ENCODE results near the gene CUL7. TPM values are rescaled to one million over a fixed set of nuclear protein-coding genes. Genes with fewer than 3 reads are reported as not detected.

Gene CUL7
- total and polyA plus RNA-seq, 10 of the 15 experiments (the other 5 are each of a cell fraction or from before 2014, with no cell fraction given): 0.66 to 18.4 (median 10.9) TPM

GRCh38 chr6:43037197-43037596 lies 16.5 kb downstream of the CUL7 start (continued):
- TF ChIP-seq, protein P1, sequence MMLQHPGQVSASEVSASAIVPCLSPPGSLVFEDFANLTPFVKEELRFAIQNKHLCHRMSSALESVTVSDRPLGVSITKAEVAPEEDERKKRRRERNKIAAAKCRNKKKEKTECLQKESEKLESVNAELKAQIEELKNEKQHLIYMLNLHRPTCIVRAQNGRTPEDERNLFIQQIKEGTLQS (IDR thresholded peaks at IDR 0.05; ENCODE audit: borderline replicate concordance, extremely low read depth, low read depth, low read length): no peak
- TF ChIP-seq RCOR1 (conservative IDR thresholded peaks at IDR 0.05; ENCODE audit: low read depth, low read length) (no peak), HDAC2 (IDR thresholded peaks at IDR 0.05) (no peak), SMC3 (IDR thresholded peaks at IDR 0.05; ENCODE audit: borderline replicate concordance, low read length) (no peak), CREM (IDR thresholded peaks at IDR 0.05; ENCODE audit: low read depth) (no peak)

GRCh38 chr6:43036712-43037111 lies 16.9 kb downstream of the CUL7 start:
- Histone ChIP-seq H3K36me3 (ENCODE audit: control insufficient read depth in 2 of 2, insufficient read depth in 2 of 2, low read length in 1 of 2) (peaks cover 11 to 12% of the 10 kb centered on the region in 2 experiments), H2AFZ (ENCODE audit: control insufficient read depth, low read depth, low read length) (no peak overlapping the region), H3K4me3 (no peak overlapping the region), H3K4me1 (ENCODE audit: control insufficient read depth, insufficient read depth, low read length) (no peaks in the 10 kb centered on the region), H3K27me3 (replicated peaks in 1 of 2; ENCODE audit: control insufficient read depth in 2 of 2, insufficient read depth in 2 of 2, low read length in 1 of 2) (no peaks in the 10 kb centered on the region), H3K27ac (ENCODE audit: control insufficient read depth, insufficient read depth) (no peak overlapping the region), H4K20me1 (ENCODE audit: control insufficient read depth, insufficient read depth) (no peaks in the 10 kb centered on the region), H3K4me2 (ENCODE audit: control insufficient read depth, insufficient read depth) (no peak overlapping the region), H3K79me2 (ENCODE audit: control insufficient read depth, insufficient read depth, low read length) (no peaks in the 10 kb centered on the region), H3K9me3 (replicated peaks; ENCODE audit: control insufficient read depth, insufficient read depth, low read length) (no peaks in the 10 kb centered on the region), H3K9ac (ENCODE audit: control insufficient read depth, insufficient read depth, low read length) (no peak overlapping the region)
- WGBS (ENCODE audit: insufficient coverage, insufficient replicate concordance, low lambda C conversion rate, missing lambda C conversion rate): 86% methylated on average over 9 of the region's 9 CpGs
- BruUV-seq (replicated peaks): no TSS peak
- POLR2A ChIA-PET: interaction anchor here (0.7 to 0.9 kb wide), 2 partner anchors 18 to 102 kb away, joined by 3 to 4 read pairs; partner anchors contain the start of gene CUL7
- ATAC-seq (no peak), FAIRE-seq (no peak), DNase-seq (ENCODE audit: low read depth, low spot score) (no peak)
- RAD21 ChIA-PET (ENCODE audit: unreplicated experiment): no interaction called here
- SMC1A ChIA-PET (ENCODE audit: uncharacterized antibody, unreplicated experiment): no interaction called here
- intact Hi-C loops (cut with micrococcal nuclease; ENCODE audit: unreplicated experiment) (no loop called here), in situ Hi-C loops (cut with MboI) (no loop called here)
- CTCF ChIA-PET: interaction anchor here (0.6 kb wide), 1 partner anchor 18 kb away, joined by 4 read pairs; no protein-coding TSS in a partner anchor
- TF ChIP-seq, protein P2, sequence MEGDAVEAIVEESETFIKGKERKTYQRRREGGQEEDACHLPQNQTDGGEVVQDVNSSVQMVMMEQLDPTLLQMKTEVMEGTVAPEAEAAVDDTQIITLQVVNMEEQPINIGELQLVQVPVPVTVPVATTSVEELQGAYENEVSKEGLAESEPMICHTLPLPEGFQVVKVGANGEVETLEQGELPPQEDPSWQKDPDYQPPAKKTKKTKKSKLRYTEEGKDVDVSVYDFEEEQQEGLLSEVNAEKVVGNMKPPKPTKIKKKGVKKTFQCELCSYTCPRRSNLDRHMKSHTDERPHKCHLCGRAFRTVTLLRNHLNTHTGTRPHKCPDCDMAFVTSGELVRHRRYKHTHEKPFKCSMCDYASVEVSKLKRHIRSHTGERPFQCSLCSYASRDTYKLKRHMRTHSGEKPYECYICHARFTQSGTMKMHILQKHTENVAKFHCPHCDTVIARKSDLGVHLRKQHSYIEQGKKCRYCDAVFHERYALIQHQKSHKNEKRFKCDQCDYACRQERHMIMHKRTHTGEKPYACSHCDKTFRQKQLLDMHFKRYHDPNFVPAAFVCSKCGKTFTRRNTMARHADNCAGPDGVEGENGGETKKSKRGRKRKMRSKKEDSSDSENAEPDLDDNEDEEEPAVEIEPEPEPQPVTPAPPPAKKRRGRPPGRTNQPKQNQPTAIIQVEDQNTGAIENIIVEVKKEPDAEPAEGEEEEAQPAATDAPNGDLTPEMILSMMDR (IDR thresholded peaks at IDR 0.05 in 2 of 3, conservative IDR thresholded peaks at IDR 0.05 in 1 of 3; ENCODE audit: control insufficient read depth in 2 of 3, extremely low read depth in 1 of 3, insufficient read depth in 1 of 3, low read depth in 3 of 3, low read length in 3 of 3): no peak
- no peak for TF ChIP-seq SP1 (IDR thresholded peaks at IDR 0.05; ENCODE audit: low read depth, low read length)
- TF ChIP-seq BHLHE40 (IDR thresholded peaks at IDR 0.05; ENCODE audit: borderline replicate concordance in 1 of 2, low read depth in 2 of 2, low read length in 1 of 2): no peak
- TF ChIP-seq SMAD1 (IDR thresholded peaks at IDR 0.05; ENCODE audit: low read depth, partially characterized antibody): no peak
- TF ChIP-seq JUND (IDR thresholded peaks at IDR 0.05; ENCODE audit: low read depth, low read length): no peak
- TF ChIP-seq PRDM15 (CRISPR knock-in tag; IDR thresholded peaks at IDR 0.05): no peak
- TF ChIP-seq RAD51 (IDR thresholded peaks at IDR 0.05): no peak
- no peak for TF ChIP-seq BCL11A (IDR thresholded peaks at IDR 0.05; ENCODE audit: low read depth, low read length)
- TF ChIP-seq ETV6 (conservative IDR thresholded peaks at IDR 0.05 in 1 of 2, IDR thresholded peaks at IDR 0.05 in 1 of 2; ENCODE audit: borderline replicate concordance in 1 of 2, low read depth in 1 of 2): no peak
- TF ChIP-seq, protein P1 (IDR thresholded peaks at IDR 0.05; ENCODE audit: borderline replicate concordance, extremely low read depth, low read depth, low read length): no peak
- no peak for TF ChIP-seq TCF3 (IDR thresholded peaks at IDR 0.05; ENCODE audit: borderline replicate concordance, insufficient read depth, low read depth, low read length)
- no peak for TF ChIP-seq NRF1 (conservative IDR thresholded peaks at IDR 0.05; ENCODE audit: low read depth, low read length)
- no peak for TF ChIP-seq SMAD5 (IDR thresholded peaks at IDR 0.05; ENCODE audit: low read depth)

Measured in GM12878 (cell line).